ENCODE measurements around the gene SPTBN4. TPM values are rescaled to one million over a fixed set of nuclear protein-coding genes. Genes with fewer than 3 reads are reported as not detected.

SPTBN4 gene
- polyA plus RNA-seq, 1 donor = 3.4 TPM

DNA sequence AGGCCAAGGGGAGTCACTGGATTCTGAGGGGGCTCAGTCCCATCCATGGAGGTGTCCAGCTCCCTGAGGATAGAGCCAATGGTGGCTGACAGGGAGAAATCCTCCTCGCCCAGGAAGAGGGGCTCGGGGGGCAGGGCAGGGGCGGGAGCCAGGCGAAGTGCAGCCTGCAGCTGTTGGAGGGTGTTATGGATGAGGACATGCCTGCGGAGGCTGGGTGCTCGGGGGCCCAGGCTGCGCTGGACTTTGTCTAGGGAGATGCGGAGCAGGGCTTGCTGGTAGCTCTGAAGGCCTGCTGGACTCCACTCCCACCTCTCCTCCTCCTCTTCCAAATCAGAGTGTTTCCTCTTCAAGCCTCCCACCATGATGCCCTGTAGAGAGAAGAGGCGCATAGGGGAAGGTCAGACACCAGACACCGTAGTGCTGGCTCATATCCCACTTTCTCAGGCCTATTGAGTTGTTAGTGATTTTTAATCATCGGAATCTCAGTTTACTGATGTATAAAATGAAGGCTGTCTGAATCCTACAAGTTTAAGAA, 25.0 kb upstream of the SPTBN4 start:
- H3K36me3 ChIP-seq (ENCODE audit: control insufficient read depth, insufficient read depth, low read length) = peaks cover 27% of the 10 kb centered on the region
- DNase-seq = no peak
- no peak overlapping the region for H3K4me3 ChIP-seq (ENCODE audit: low read length)
- WGBS (ENCODE audit: insufficient coverage, low lambda C conversion rate) = no CpG with 5 or more reads among the region's 11 CpGs
- peaks cover 10% of the 10 kb centered on the region for H3K4me1 ChIP-seq (ENCODE audit: control insufficient read depth, insufficient read depth, low read length)
- no peaks in the 10 kb centered on the region for H3K9me3 ChIP-seq (ENCODE audit: control insufficient read depth, low read depth, low read length)
- H3K27ac ChIP-seq (ENCODE audit: low read length) = no peak overlapping the region
- no peaks in the 10 kb centered on the region for H3K27me3 ChIP-seq (ENCODE audit: control insufficient read depth, insufficient read depth, low read length)

DNA sequence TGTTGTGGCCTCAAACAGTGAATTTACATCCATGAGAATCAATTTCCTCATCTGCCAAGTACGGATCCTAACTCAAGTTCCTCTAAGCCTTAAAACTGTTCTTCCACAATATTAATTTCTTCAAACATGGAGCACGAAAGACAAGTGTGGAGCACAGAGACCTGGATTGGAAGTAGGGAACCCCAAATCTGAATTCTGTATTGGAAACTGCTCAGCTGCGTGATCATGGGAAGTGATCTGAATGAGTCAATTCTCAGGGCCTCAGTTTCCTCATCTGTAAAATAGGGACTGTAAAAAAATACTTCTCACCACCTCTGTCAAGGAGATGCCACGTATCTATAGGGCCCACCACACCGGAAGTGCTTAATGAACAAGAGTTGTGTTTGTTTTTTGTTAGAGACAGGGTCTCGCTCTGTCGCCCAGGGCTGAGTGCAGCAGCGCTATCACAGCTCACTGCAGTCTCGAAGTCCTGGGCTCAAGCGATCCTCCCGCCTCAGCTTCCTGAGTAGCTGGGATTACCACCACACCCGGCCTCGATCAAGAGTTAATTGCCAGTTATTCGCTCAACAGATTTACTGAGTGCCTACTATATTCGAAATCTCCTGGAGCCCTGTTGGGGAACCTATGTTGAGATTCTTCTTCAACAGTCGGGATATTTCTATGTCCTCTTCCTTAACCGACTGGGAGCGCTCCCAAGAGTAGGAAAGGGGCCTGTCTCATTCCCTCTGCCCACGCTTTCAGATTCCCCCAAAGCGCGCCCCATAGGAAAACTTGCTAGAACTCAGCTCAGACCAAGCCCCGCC, 24.3 kb upstream of the SPTBN4 start:
- H3K36me3 ChIP-seq (ENCODE audit: control insufficient read depth, insufficient read depth, low read length) = peaks cover 27% of the 10 kb centered on the region
- H3K4me3 ChIP-seq (ENCODE audit: low read length) = peak overlapping the region; percentile 91
- H3K27ac ChIP-seq (ENCODE audit: low read length) = peak overlapping the region; percentile 74
- no peaks in the 10 kb centered on the region for H3K9me3 ChIP-seq (ENCODE audit: control insufficient read depth, low read depth, low read length)
- peaks cover 10% of the 10 kb centered on the region for H3K4me1 ChIP-seq (ENCODE audit: control insufficient read depth, insufficient read depth, low read length)
- DNase-seq = no peak
- WGBS (ENCODE audit: insufficient coverage, low lambda C conversion rate) = 86% methylated on average over 1 of the region's 22 CpGs
- H3K27me3 ChIP-seq (ENCODE audit: control insufficient read depth, insufficient read depth, low read length) = no peaks in the 10 kb centered on the region

DNA sequence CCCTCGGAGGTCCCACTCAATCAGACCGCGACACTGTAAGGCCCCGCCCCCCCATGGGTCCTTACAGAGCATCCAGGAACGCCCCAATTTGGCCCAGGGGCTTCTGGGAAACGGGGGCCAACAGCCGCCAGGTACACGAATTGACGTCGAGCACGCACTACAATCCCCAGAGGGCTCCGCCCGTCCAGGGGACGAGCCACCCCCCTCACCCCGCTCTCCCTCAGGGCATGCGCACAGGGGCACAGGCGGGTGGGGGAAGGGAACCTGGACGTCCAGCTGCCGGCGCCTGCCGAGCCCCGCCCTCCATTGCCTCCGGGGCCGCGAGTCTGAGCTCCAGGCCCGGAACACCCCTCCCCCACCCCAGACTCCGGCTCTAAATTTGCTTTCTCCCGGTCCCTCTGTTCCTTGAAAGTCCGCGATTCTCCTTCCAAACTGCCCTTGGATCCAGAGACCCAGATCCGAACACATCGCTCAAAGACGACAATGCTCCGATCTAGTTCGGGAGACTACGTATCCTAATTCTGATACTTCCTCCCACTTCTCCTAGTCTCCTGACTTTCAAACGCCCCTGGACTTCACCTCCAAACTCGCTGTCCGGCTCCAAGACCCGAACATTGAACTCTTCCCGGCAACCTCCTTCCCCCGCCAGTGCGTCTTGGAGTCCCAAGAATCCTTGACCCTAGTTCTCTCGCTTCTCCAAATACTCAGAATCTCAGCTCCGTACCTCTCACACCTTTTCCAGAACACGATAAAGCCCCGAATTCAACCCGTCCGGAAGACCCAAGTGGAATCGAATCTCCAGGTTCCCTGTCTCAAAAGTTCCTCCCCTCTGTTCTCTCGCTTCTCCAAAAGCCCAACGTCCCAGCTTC, 23.4 kb upstream of the SPTBN4 start:
- peak overlapping the region; percentile 97 for H3K27ac ChIP-seq (ENCODE audit: low read length)
- peak; percentile 100 for DNase-seq
- H3K4me1 ChIP-seq (ENCODE audit: control insufficient read depth, insufficient read depth, low read length) = peaks cover 10% of the 10 kb centered on the region
- peaks cover 35% of the 10 kb centered on the region for H3K36me3 ChIP-seq (ENCODE audit: control insufficient read depth, insufficient read depth, low read length)
- 4% methylated on average over 4 of the region's 52 CpGs for WGBS (ENCODE audit: insufficient coverage, low lambda C conversion rate)
- no peaks in the 10 kb centered on the region for H3K27me3 ChIP-seq (ENCODE audit: control insufficient read depth, insufficient read depth, low read length)
- no peaks in the 10 kb centered on the region for H3K9me3 ChIP-seq (ENCODE audit: control insufficient read depth, low read depth, low read length)
- H3K4me3 ChIP-seq (ENCODE audit: low read length) = peak overlapping the region; percentile 91

DNA sequence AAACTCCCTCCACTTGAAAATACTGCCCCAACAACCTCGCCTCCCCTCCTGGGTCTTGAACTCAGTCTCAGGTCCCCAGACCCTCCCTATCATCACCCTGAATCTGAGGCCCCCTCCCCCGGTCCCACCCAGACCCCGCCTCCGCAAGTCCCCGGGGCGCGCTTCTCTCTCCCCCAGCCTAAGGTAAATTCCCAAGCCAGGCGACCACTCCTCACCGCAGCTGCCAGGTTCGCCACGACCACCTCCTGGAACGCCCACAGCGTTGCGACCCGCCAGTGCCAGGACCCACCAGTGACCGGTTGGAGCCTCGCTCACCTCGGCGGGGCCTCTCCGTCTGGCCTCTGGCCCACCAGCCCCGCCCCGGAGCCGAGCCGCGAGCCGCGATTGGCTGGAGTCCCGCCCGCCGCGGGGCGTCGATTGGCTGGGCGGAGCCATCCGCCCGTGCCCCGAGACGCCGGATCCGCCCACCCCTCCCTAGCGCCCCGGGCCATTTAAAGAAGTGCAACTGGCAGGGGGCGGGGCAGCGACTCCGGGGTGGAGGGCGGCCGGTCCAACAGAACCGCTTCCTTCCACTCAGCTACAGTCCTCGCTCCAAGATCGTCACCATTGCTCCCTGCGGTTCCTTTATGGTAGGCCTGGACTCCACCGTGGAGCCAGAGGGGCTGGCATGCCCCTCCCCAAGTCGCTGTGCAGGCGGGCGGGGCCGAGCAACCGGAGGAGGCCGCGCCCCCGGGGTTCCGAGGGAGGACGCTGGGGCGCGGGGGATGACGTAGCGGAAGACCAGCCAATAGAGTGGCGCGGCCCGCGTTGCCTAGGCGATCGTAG, 22.6 kb upstream of the SPTBN4 start, which contains the start of gene SERTAD3:
SERTAD3 (minus strand) TSS at position 336 of the 825 bp plus-strand sequence. CDS start 2,255 bp downstream, outside the sequence.
- WGBS (ENCODE audit: insufficient coverage, low lambda C conversion rate) = no CpG with 5 or more reads among the region's 72 CpGs
- no peaks in the 10 kb centered on the region for H3K9me3 ChIP-seq (ENCODE audit: control insufficient read depth, low read depth, low read length)
- no peaks in the 10 kb centered on the region for H3K27me3 ChIP-seq (ENCODE audit: control insufficient read depth, insufficient read depth, low read length)
- peaks cover 37% of the 10 kb centered on the region for H3K36me3 ChIP-seq (ENCODE audit: control insufficient read depth, insufficient read depth, low read length)
- H3K27ac ChIP-seq (ENCODE audit: low read length) = peak within 1 kb of the TSS; percentile 97
- H3K4me1 ChIP-seq (ENCODE audit: control insufficient read depth, insufficient read depth, low read length) = peaks cover 10% of the 10 kb centered on the region
- peak within 1 kb of the TSS; percentile 91 for H3K4me3 ChIP-seq (ENCODE audit: low read length)
- DNase-seq = peak; percentile 96 to 99

DNA sequence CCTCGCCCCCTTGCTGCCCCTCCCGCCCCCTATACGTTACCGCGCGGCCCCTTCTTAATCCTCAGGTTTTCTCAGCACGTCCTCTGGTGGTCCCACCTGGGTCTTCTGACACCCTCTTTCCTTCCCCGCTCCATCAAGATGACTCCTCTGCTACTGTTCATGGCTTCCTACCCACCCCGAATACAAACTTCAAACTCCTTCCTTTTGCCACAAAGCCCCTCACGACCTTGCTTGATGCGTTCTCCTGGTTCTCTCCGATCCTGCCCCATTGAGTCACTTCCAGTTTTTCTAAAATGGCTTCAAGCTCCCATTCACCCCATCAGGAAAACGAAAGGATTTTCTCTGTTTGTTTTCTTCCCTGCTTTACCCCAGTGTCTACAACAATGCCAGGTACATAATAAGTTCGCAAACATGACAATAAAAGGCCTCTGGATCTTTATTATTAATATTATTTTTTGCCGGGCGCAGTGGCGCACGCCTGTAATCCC, 21.9 kb upstream of the SPTBN4 start:
- H3K36me3 ChIP-seq (ENCODE audit: control insufficient read depth, insufficient read depth, low read length) = peaks cover 37% of the 10 kb centered on the region
- WGBS (ENCODE audit: insufficient coverage, low lambda C conversion rate) = 0% methylated on average over 5 of the region's 18 CpGs

DNA sequence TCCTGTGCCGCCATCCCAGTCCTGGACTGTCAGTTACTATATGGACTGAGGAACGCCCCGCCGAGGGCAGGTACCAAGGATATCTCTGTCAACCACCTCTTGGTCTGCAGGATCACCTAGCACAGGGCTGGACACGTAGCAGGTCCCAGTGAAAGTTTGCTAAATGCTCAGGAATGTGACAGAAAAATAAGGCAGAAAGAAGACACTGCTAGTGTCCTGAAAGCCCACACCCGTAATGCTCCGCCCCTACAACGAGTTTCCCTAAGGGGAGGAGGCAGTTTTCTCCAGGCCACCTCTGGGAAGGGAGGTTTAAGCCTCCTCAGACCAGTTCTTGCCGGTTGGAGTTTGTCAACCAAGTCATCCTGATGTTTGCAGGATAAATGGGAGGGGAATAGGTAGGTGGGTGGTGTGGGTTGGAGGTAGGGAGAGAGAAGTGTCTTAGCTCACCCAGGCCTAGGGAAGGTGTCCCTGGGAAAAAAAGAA, 21.0 kb upstream of the SPTBN4 start:
- Histone ChIP-seq H3K9me3 (ENCODE audit: control insufficient read depth, low read depth, low read length) (no peaks in the 10 kb centered on the region), H3K4me1 (ENCODE audit: control insufficient read depth, insufficient read depth, low read length) (peaks cover 10% of the 10 kb centered on the region), H3K36me3 (ENCODE audit: control insufficient read depth, insufficient read depth, low read length) (peaks cover 31% of the 10 kb centered on the region), H3K27ac (ENCODE audit: low read length) (no peak overlapping the region), H3K27me3 (ENCODE audit: control insufficient read depth, insufficient read depth, low read length) (no peaks in the 10 kb centered on the region), H3K4me3 (ENCODE audit: low read length) (no peak overlapping the region)
- DNase-seq = peak in 1 of 2 donors; percentile 58
- no CpG with 5 or more reads among the region's 9 CpGs for WGBS (ENCODE audit: insufficient coverage, low lambda C conversion rate)

More for the DNA sequence above, 21.9 kb upstream of the SPTBN4 start:
- no peaks in the 10 kb centered on the region for H3K9me3 ChIP-seq (ENCODE audit: control insufficient read depth, low read depth, low read length)
- H3K4me1 ChIP-seq (ENCODE audit: control insufficient read depth, insufficient read depth, low read length) = peaks cover 10% of the 10 kb centered on the region
- no peak for DNase-seq
- peak overlapping the region; percentile 91 for H3K4me3 ChIP-seq (ENCODE audit: low read length)
- H3K27ac ChIP-seq (ENCODE audit: low read length) = peak overlapping the region; percentile 97
- no peaks in the 10 kb centered on the region for H3K27me3 ChIP-seq (ENCODE audit: control insufficient read depth, insufficient read depth, low read length)

DNA sequence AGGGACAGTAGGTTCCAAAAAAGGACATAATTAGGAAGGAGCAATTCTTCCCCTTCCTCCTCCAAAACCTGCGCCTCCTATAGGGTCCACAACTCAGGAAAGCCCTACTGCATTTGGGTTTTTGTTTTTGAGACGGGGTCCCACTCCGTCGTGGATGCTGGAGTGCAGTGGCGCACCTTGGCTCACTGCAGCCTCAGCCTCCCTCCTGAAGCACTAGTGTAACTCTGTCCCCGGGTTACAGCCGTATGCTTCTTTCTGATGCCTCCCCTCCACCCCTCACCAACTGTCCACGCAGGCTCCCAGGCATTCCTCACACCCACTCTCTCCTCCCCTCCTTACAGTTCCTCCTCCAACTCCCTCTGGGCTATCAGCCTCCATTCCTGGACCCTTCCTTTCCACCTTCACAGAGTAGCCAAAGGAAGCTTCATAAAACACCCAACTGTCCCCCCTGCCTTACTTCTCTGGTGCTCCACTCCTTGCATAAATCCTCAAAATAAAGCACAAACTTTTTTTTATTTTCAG, 20.5 kb upstream of the SPTBN4 start:
- WGBS (ENCODE audit: insufficient coverage, low lambda C conversion rate) = 83% methylated on average over 1 of the region's 8 CpGs
- H3K27ac ChIP-seq (ENCODE audit: low read length) = no peak overlapping the region
- H3K36me3 ChIP-seq (ENCODE audit: control insufficient read depth, insufficient read depth, low read length) = peaks cover 29% of the 10 kb centered on the region
- H3K4me1 ChIP-seq (ENCODE audit: control insufficient read depth, insufficient read depth, low read length) = peaks cover 10% of the 10 kb centered on the region
- DNase-seq = no peak
- H3K4me3 ChIP-seq (ENCODE audit: low read length) = no peak overlapping the region
- no peaks in the 10 kb centered on the region for H3K27me3 ChIP-seq (ENCODE audit: control insufficient read depth, insufficient read depth, low read length)
- H3K9me3 ChIP-seq (ENCODE audit: control insufficient read depth, low read depth, low read length) = no peaks in the 10 kb centered on the region

DNA sequence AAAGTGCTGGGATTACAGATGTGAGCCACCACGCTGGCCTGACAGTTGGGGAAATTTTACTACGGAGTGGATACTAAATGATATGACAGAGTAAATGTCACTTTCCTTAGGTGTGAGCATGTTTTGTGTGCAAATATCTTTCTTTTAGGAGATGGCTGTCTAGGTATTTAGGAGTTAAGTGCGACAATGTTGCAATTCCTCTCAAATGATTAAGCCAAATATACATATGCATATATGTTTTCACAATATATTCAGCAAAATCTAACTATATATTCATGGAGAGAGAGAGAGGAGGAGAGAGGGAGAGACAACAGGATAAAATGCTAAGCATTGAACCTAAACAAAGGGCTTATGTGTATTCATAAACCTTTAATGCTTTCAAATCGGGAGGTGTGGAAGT, 17.3 kb upstream of the SPTBN4 start:
- Histone ChIP-seq H3K36me3 (ENCODE audit: control insufficient read depth, insufficient read depth, low read length) (peaks cover 22% of the 10 kb centered on the region), H3K27me3 (ENCODE audit: control insufficient read depth, insufficient read depth, low read length) (no peaks in the 10 kb centered on the region), H3K4me1 (ENCODE audit: control insufficient read depth, insufficient read depth, low read length) (no peaks in the 10 kb centered on the region), H3K27ac (ENCODE audit: low read length) (no peak overlapping the region), H3K9me3 (ENCODE audit: control insufficient read depth, low read depth, low read length) (no peaks in the 10 kb centered on the region), H3K4me3 (ENCODE audit: low read length) (no peak overlapping the region)
- WGBS (ENCODE audit: insufficient coverage, low lambda C conversion rate) = 80% methylated on average over 1 of the region's 4 CpGs
- DNase-seq = no peak

DNA sequence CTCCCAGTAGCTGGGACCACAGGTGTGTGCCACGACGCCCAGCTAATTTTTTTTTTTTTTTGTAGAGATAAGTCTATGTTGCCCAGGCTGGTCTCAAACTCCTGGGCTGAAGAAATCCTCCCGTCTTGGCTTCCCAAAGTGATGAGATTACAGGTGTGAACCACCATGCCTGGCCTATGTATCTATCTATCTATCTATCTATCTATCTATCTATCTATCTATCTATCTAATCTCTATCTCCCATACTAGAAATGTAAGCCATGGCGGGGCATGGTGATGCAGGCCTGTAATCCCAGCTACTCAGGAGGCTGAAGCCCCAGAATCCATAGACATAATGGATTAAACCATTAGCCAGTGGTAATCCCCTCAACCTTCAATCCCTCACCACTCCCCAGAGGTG, 16.1 kb upstream of the SPTBN4 start:
- H3K36me3 ChIP-seq (ENCODE audit: control insufficient read depth, insufficient read depth, low read length) = peaks cover 25% of the 10 kb centered on the region

More for the DNA sequence above, 16.1 kb upstream of the SPTBN4 start:
- Histone ChIP-seq H3K27ac (ENCODE audit: low read length) (no peak overlapping the region), H3K4me1 (ENCODE audit: control insufficient read depth, insufficient read depth, low read length) (no peaks in the 10 kb centered on the region), H3K4me3 (ENCODE audit: low read length) (no peak overlapping the region), H3K27me3 (ENCODE audit: control insufficient read depth, insufficient read depth, low read length) (no peaks in the 10 kb centered on the region), H3K9me3 (ENCODE audit: control insufficient read depth, low read depth, low read length) (no peaks in the 10 kb centered on the region)
- DNase-seq = no peak
- WGBS (ENCODE audit: insufficient coverage, low lambda C conversion rate) = no CpG with 5 or more reads among the region's 4 CpGs

Data from large intestine (tissue), 3 donors.